ENCODE measurements around the gene NRXN3.

Gene NRXN3

DNA sequence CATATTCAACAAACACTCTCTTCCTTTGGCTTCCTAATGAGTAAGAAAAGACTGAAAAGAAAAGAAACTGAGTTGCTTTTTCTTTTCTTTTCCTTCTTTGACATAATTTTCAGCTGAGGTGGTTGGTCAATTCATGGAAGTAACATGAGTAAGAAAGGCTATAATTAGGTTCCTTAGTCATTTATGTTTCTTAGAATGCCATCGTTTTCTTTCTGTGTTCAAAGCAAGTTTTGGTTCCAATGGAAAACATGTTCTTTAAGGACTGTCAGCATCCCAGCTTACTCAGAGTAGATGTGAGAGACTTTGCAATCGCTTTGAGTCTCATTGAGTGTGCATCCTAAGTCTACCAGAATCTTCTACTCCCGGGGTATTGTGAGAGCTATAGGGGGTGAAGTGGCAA, 1158.7 kb downstream of the NRXN3 start:
- DNase-seq = no peak

DNA sequence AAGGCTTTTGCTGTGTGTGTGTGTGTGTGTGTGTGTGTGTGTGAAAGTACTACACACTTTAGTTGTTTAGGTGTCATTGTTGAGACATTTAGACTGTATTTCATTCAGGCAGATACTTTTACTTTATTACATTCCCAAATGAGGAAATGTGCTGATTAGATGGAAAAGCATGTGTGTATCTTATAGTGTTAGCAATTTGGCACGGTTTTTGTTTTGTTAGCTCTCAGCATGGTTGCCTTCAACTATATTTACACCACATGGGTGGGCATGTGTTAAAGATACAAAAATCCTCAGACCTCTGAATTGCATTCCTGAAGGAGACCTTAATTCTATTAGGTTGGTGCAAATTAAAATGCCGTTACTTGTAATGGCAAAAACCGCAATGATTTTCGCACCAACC, 1161.7 kb downstream of the NRXN3 start:
- DNase-seq = no peak

DNA sequence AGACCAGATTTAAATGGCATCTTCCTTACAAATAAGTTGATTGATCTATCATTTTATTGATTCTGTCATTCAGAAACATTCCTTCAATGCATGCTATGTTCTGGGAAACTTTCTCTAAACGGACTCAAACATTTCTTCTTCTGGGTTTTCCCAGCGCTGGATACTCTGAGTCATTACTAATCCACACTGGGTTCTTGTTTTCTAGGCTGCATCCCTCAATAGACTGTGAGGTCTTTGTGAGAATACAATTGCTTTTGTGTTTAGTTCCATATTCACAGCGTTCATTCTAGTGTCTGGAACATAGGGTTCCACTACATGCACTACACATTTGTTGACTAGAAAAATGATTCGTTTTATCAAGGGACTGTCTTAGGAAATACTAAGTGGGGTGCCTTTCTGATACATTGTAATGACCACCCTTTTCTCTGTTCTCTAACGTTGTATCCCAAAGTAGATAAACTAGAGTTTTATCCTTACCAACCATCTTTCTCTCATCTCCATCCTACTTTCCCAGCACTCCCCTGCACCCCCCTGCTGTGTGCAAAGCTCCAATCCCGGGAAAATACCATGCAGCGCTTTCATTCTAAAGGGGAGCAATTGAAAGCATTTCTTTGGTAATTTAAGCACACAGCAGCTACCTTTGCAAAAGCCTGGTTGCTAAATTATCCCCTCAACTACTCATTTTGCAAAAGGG, 1162.5 kb downstream of the NRXN3 start:
- no peak for DNase-seq

DNA sequence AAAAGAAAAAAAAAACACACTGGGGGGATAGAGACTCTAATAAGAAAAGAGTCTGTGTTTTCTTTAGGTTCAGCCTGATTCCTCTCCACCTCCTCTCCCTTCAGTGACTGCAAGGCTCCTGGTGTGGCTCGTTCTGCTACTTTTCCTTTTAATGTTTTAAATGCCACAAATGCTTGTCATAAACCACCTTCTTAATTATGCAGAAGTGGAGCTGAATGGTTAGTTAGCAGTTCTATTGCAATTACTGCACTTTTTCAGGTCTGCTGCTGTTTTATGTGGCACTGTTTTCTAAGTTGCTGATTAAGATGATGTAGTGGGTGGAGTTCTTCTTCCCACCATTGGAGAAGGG, 1163.0 kb downstream of the NRXN3 start:
- DNase-seq = no peak

DNA sequence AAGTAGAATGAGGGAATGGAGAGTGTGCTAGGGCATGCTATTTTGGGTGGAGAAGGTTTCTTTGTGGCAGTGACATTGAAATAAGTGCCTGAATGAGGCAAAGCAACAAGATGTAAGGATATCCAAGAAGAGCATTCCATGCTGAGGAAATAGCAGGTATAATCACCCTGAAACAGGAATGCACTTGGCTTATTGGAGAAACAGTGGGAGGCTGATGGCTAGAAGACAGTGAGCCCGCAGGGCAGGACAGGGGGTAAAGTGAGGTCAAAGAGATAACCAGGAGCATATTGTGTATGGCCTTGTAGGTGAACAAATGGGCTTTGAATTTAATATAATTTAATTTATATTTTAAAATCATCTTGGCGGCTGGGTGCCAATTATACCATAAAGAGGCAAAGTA, 1164.1 kb downstream of the NRXN3 start:
- no peak for DNase-seq

DNA sequence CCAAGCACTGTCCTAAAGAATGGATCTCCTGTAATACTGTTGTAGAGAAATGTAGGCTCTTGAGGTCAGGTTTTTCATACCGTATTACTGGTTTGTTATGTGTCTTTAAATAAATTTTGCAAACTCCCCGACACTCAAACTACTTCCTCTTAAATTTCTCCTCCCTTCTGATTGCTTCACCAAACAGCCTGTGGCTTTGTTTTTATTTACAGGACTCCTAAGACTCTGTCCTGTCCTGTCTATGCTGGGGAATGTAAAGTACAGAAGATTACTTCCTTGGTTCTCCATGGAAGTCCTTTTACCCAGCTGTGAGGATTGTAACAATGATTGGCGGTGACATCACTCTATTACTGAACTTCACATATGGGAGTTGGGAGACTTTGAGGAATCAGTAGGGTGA, 1167.6 kb downstream of the NRXN3 start:
- no peak for DNase-seq

DNA sequence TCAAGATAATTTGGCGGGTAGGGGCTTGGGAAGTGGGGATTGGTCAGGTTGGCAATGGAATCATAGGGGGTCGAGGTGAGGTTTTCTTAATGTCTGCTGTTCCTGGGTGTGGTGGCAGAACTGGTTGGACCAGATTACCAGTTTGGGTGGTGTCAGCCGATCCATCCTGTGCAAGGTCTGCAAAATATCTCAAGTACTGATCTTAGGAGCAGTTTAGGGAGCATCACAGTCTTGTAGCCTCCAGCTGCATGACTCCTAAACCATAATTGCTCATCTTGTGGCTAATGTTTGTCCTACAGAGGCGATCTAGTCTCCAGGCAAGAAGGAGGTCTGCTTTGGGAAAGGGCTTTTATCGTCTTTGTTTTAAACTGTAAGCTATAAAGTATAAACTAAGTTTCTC, 1172.8 kb downstream of the NRXN3 start:
- no peak for DNase-seq

DNA sequence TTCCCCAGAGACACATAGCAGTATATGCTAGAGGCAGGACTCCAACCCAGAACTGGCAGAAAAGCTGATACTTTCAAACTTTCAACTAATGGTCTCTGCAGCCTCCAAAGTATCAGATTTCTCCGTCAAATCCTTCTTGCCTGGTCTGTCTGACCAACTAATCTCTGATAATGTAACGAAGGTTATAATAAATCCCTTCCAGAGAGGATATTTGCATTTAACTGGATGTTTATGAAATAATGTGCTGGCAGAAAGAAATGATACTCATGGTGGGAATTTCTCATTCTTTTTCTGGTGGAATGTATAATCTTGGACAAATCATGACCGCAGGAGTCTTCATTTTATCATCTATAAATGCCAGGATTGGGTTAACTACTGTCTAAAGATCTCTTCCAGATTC, 1180.8 kb downstream of the NRXN3 start:
- no peak for DNase-seq

DNA sequence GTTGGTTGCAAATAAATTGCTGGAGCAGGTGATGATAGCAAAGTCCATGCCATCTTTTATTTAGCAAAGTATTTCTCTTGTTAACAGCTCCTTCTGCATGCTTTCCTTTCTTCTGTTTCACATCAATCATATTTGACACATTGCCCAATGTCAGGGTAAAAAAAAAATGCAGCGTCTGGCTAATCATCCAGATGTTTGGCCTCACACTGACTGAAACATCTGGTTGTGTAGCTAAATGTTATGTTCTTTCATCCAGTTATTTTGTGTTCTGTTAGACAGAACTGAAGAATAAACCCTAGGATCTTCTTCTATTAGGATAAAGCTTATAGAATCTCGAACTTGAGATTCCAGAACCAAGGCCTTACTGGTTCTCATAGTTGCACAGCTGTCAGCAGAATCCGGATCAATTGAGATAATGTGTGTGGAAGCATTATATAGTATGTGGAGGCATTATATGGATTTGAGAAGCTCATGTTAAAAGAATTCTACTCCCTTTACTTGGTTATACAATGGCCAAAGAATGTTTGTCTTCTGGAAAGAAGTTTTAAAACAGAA, 1182.0 kb downstream of the NRXN3 start:
- no peak for DNase-seq

DNA sequence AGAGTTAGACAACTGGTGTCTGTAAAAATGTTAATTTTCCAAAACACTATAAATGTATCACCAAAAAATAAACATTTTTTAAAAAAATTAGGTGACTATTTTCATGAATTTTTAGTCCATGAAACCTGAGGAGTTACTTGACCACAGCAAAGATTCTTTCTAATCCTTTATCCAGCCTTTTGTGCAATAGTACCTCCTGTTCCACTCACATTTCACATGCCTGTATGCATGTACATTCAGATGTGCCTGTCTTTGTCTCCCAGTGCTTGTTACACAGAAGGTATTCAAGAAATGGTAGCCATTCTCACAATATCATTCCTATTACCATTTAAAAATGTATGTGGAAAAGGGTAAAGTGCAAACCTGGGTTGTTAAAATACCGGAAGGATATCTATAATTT, 1184.2 kb downstream of the NRXN3 start:
- no peak for DNase-seq

DNA sequence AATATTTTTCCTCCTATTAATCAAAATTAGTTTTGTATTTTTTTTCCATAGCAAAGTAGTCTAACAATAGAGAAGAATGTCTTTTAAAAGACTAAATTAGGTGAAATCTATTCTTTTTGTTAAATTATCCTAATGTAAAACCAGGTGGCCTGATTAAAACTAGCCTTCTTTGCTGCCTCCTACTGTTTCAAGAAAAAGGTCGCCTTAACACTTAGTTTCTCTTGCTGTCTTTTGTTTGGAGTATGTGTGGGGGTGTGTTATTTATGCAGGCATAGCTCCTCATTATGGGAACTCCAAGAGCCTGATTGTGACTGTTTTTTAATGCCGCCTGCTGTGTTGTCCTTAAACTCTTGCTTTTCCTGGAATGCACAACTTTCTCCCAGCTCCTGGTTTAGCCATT, 1185.9 kb downstream of the NRXN3 start:
- DNase-seq = no peak

DNA sequence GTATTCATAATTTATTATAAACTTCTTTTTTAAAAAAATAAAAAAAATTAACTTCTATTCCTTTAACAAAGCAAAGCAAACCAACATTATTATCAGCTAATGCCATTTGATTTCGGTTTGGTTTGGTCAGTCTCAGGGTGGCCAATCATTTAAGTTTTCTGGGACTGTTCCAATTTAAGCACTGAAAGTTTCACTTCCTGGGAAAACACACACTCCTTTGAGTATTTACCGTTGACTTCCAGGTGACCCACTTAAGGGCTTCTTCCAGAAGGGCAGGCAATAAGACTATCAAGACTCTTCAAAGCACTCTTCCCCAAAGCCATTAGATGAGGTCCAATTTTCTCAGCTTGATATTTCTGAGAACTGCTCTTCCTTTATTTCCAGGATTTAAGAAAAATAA, 1187.1 kb downstream of the NRXN3 start:
- no peak for DNase-seq

DNA sequence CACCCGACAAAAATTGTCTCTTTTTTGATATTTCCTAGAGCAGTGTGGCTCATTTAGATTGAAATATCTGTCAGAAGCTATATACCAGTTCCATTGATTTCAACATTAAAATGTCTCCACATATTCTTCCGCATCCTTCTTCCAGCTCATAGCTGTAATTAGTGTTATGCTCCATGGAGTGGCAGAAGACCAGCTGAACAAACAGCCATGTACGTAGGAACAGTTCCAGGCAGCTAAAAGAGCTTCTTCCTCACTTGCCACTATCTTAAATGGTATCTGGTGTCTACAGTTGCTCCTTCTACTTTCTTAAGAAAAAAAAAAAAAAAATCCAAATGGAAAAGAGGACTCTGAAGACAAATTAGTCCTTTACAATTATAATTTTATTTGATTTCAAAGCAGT, 1193.1 kb downstream of the NRXN3 start:
- no peak for DNase-seq

DNA sequence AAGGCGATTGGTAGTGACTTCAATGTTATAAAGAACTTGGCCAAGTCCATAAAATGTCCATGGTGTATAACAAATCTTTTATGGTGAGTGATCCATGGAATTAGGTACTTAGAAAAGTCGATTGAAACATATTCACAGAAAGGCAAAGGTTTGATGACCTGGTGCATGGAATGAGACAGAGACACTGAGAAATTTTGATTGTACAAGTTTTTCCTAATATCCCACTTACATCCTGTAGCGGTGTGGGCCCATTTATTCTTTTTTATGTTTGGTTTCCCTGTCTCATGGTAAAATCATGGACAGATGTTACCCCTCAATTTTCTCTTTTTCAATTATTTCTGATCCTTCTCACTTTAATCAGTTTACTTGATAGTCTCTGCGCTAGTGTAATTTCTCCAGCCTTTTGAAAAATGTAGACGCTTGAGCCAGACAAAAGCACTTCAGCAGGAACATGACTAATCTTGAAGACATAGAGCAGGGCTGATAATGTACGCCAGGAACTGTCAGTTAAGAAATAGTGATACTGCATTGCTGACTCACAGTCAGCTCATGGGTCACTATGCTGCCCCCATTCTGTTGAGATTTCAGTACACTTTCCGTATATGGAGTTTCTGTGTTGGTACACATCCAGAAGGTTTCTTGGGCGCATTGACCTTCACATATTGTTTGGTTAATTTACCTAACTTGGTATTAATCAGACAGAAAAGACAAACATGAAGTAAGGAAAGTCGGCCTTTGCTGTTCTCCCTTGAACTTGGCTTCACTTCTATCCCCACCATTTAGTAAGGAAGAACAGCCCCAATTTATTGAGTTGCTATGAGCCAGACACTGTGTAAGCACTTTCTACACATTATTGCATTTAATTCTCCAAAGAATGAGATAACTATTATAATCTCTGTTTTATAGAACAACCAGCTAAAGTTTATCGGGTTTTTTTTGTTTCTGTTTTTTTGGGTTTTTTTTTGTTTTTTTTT, 1199.5 kb downstream of the NRXN3 start:
- DNase-seq = no peak

DNA sequence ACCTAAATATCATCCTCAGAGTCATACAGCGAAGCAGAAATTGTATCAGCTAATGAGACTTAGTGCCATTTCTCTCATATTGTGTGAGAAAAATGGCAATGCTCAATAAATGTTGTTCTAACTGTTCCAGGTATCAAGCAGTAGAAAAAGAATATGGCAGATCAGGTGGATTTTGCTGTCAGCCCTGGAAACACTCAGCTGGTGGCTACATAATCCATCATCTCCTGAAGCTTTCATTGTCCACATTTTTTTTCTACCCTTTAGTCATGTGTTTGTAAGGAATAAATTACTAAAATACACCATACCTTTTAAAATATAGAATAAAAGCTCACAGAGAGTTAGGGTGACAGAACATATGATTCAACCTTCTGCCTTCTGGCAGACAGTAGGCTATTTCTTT, 1200.8 kb downstream of the NRXN3 start:
- no peak for DNase-seq

DNA sequence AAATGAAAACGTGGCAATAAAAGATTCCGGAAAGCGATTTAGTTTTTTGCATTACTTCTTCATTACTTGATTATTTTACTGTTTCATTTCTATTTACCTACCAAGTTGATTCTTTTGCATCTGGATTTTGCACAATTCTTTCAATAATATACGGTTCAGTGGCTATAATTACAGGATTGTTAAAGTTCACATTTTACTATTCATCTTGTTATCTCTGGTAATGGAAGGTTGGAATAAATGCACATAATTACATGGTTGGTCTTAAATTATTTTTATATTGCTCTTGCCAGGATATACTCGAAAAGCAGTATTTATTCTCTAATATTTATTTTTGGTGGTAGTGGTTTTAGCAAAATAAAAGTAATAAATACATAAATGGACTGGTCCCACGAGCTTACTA, 1203.3 kb downstream of the NRXN3 start:
- no peak for DNase-seq

DNA sequence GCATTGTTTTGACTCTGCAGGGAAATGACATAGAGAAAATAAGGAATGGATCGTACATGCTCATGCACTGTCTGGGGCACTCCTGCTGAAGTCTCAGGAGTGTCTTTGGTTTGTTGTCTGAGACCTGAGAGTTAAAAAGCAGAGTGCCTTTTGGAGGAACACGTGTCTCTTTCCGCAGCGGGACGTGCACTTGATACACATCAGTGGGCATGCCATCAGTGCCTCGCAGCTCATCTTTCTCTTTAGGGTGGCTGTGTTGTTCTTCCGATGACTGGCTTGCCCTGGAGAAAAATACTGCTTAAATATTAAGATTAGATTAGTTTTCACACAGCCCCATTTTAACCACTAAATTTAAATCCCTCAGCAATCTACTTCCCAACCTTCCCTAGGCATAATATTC, 1205.2 kb downstream of the NRXN3 start:
- no peak for DNase-seq

DNA sequence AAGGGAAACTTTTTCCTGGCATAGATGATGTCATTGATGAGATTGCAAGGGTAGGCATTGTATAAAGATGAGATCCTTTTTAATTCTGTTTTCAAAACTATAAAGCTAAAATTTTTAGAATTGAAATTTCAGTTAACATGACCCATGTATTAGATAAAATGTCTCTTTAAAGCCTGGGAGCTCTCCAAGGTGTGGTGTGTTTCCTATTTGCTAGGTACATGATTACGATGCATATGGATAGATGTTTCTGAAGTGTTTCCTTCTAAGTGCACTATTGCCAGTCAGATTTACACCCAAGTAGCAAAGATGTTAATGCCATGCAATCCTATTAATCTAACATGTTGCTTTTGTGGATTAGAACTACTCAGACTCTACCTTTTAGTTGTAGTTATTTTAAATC, 1206.4 kb downstream of the NRXN3 start:
- DNase-seq = no peak

DNA sequence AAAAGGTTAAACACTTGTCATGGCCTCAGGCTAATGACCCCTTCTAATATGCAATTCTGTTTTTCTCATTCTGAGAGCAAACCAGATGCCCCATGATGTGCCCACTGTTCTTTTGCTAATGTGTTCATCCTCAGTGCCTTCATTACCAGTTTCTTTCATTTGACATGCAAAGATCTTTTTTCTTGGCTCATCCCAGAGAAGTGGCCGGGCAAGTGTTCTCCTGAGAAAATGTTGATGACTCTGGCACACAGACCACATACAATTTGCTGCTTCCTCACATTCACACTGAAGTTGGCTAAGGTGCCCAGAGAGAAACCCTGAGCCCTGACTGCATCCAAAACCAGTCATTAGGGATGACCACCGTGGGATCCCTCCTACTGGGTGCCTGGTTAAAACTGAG, 1207.8 kb downstream of the NRXN3 start:
- DNase-seq = no peak

DNA sequence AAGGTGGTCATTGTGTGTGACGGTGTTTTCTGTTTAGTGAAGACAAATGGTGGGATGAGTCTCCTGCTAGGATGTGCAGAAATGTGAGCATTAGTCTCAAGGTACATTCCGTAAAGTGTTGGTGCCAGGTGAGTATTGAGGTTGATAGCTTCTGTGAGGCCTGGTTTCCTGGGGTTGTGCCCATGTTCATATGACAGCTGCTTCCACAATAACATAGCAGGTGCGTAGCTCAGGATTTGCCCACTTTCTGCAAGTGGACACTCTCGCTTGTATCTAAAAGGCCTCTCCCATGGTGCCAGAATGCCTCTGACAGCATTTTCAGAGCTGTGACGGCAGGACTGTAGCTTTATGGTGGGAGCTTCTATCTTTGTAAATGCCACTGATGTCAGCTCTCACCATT, 1209.1 kb downstream of the NRXN3 start:
- no peak for DNase-seq

DNA sequence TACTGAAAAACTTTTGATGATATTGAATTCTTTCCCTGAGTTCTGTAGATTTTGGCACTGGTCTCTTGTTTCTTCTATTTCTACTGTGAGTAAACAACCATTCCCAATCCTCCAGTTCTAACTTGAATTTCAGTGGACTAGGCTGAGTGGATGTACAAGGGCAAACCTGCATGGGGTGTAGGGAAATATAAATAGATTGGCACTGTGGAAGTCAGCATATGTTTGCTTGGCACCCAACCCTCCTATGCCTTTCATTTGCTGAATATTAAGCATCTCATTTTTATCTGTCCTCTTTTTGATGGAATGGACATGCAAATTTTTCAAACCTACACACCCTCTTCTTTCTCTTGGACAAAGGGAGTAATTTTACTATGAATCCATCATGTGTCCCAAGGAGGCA, 1212.9 kb downstream of the NRXN3 start:
- DNase-seq = no peak

DNA sequence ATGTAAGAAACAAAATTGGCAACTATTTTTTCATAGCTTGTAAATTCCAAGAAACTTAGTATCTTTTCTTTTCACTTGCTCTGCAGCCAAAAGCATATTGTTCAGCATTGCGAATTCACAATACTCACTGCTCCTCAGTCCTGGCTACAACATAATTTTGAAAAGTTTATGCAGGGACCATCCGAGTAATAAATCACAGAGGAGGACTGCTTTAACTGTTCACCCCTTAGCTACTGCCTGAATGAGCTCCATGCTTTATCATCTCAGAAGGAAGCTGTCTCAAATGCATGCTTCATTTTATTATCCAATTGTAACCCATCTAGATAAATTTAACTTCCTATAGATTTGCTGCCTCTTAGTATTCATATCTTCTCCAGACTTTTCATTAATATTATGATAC, 1213.3 kb downstream of the NRXN3 start:
- no peak for DNase-seq

DNA sequence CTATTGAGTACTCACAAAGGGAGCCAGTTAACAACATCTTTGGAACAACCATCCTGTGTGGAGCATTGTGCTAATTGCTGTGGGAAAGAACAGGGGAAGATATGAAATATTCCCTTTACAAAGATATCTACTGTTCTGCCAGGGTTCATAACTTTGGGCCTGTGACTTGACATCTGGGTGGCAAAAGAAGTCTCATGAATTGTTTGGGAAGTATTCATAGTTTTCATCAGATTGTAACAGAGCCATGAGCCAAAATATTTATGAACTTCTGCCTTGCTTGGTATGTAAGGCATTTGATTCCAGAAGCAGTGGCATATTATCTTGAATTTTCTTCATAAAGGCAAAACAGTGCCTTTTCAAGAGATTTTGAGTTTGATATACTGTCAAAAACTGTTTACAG, 1224.9 kb downstream of the NRXN3 start:
- DNase-seq = no peak

DNA sequence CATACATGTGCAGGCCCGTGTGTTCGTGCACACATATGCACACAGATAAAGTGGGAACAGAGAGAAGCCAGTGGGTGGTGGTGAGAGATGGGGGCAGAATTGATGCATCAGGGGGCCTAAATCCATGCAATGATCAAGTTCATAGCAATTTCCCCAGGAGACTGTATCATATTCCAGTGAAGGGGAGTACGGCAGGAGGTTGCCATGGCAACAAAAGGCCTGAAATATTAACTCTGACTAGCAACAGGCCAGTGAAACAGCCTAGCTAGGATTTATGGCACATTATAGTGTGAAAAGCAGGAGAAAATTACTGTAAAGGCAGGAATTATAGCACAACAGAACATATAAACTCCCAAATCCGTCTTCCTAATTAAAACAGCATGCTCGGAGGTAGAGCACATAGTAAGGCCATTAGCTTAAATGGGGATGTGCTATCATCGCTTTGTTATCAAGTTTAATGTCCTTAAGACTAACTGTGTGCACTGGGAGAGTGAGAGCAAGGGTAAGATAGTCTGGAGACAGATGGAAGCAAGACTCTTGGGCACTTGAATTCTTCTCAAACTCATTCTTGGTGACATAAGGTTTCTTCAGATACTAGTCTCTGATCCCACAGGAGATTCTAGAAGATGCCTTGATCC, 1234.8 kb downstream of the NRXN3 start:
- no peak for DNase-seq

Data from activated T-cell treated with anti-CD3 and anti-CD28 coated beads, Interleukin-2, amount 50 U/mL, for 48 hours (primary cell).